MM.1S (cell line): Measurements from ENCODE around the gene GLCCI1.

ENCODE experiments used
- DNase-seq: peaks from one replicate; pipeline ENCODE4 v3.0.0-alpha.2; 2015
- H2AFZ ChIP-seq: fragments of 300-600 bp; sonication (generic); 2 replicates; pipeline ENCODE4 v1.6.0; 2016; ENCODE audit warnings: antibody characterized with exemption, low read length
- H3F3A ChIP-seq: fragments of 300-600 bp; sonication (generic); 2 replicates; pipeline ENCODE4 v1.6.1; 2016; ENCODE audit warnings: mild to moderate bottlenecking, antibody characterized with exemption, low read length, moderate library complexity, mixed read lengths; ENCODE audit not compliant: insufficient read depth
- H3K27ac ChIP-seq: fragments of 300-600 bp; sonication (generic); 2 replicates; pipeline ENCODE4 v1.5.1; 2016; ENCODE audit warnings: mild to moderate bottlenecking, low read length
- H3K27me3 ChIP-seq: fragments of 300-600 bp; sonication (generic); replicated peaks from 2 replicates; pipeline ENCODE4 v1.6.0; 2016; ENCODE audit warnings: low read length; ENCODE audit not compliant: insufficient read depth
- H3K36me3 ChIP-seq: fragments of 300-600 bp; sonication (generic); replicated peaks from 2 replicates; pipeline ENCODE4 v1.6.1; 2016; ENCODE audit warnings: mild to moderate bottlenecking, low read length, mixed read lengths; ENCODE audit not compliant: insufficient read depth
- H3K4me1 ChIP-seq: fragments of 300-600 bp; sonication (generic); 2 replicates; pipeline ENCODE4 v1.6.1; 2016; ENCODE audit warnings: low read length, mixed read lengths
- H3K4me2 ChIP-seq: fragments of 300-600 bp; sonication (generic); 2 replicates; pipeline ENCODE4 v1.6.0; 2016; ENCODE audit warnings: low read depth, low read length
- H3K4me3 ChIP-seq: fragments of 300-600 bp; sonication (generic); 2 replicates; pipeline ENCODE4 v1.5.1; 2016; ENCODE audit warnings: low read length, mixed read lengths
- H3K79me2 ChIP-seq: fragments of 300-600 bp; sonication (generic); 2 replicates; pipeline ENCODE4 v1.6.1; 2016; ENCODE audit warnings: mixed run types, low read length, mixed read lengths
- H3K9ac ChIP-seq: fragments of 300-600 bp; sonication (generic); 2 replicates; pipeline ENCODE4 v1.6.1; 2016; ENCODE audit warnings: low read length, mixed read lengths
- H3K9me2 ChIP-seq: fragments of 300-600 bp; sonication (generic); replicated peaks from 2 replicates; pipeline ENCODE4 v1.6.1; 2016; ENCODE audit warnings: mild to moderate bottlenecking, low read length, mixed read lengths; ENCODE audit not compliant: insufficient read depth
- H3K9me3 ChIP-seq: fragments of 300-600 bp; sonication (generic); replicated peaks from 2 replicates; pipeline ENCODE4 v1.6.1; 2016; ENCODE audit warnings: mild to moderate bottlenecking, low read length, mixed read lengths; ENCODE audit not compliant: insufficient read depth
- H4K20me1 ChIP-seq: fragments of 300-600 bp; sonication (generic); 2 replicates; pipeline ENCODE4 v1.6.1; 2016; ENCODE audit warnings: mild to moderate bottlenecking, low read length, moderate library complexity, mixed read lengths; ENCODE audit not compliant: insufficient read depth
- CTCF ChIP-seq: fragments of 300-600 bp; sonication (generic); IDR thresholded peaks from 2 replicates; pipeline ENCODE4 v1.5.1; 2016; ENCODE audit warnings: antibody characterized with exemption, low read length, mixed read lengths
- EZH2 ChIP-seq: fragments of 300-600 bp; sonication (generic); optimal IDR thresholded peaks from 2 replicates; pipeline ENCODE3; 2017; ENCODE audit warnings: low read depth, mild to moderate bottlenecking, antibody characterized with exemption, low read length, mixed read lengths
- EZH2phosphoT487 ChIP-seq: fragments of 300-600 bp; sonication (generic); IDR thresholded peaks from 2 replicates; pipeline ENCODE4 v1.6.1; 2018; ENCODE audit warnings: antibody characterized with exemption, low read length

Gene GLCCI1

GRCh38 chr7:8051998-8052397 is 83.4 kb downstream of the GLCCI1 start:
- Histone ChIP-seq H3K4me3 (no peak overlapping the region), H3K27ac (no peak overlapping the region; the same call in 1 of the 2 replicates), H2AFZ (no peak overlapping the region), H3K27me3 (no peaks in the 10 kb centered on the region), H3K9ac (no peak overlapping the region), H4K20me1 (no peaks in the 10 kb centered on the region), H3K36me3 (no peaks in the 10 kb centered on the region; the same call in 1 of the 2 replicates), H3K4me1 (peaks cover 5% of the 10 kb centered on the region; the same call in 1 of the 2 replicates), H3K79me2 (peaks cover 43% of the 10 kb centered on the region), H3K4me2 (no peak overlapping the region), H3K9me3 (no peaks in the 10 kb centered on the region), H3F3A (peaks cover 3% of the 10 kb centered on the region; the same call in 1 of the 2 replicates), H3K9me2 (no peaks in the 10 kb centered on the region)
- DNase-seq: peak; percentile 57
- TF ChIP-seq CTCF (no peak), EZH2phosphoT487 (no peak), EZH2 (no peak)

GRCh38 chr7:8052824-8053223 is 84.2 kb downstream of the GLCCI1 start:
- no peaks in the 10 kb centered on the region for H4K20me1 ChIP-seq
- no peaks in the 10 kb centered on the region; the same call in 1 of the 2 replicates for H3K36me3 ChIP-seq
- H3K9me2 ChIP-seq: no peaks in the 10 kb centered on the region
- no peak overlapping the region for H3K4me3 ChIP-seq
- H3F3A ChIP-seq: peaks cover 3% of the 10 kb centered on the region; the same call in 1 of the 2 replicates
- no peaks in the 10 kb centered on the region for H3K27me3 ChIP-seq
- TF ChIP-seq CTCF: no peak
- no peak for TF ChIP-seq EZH2phosphoT487
- no peak for TF ChIP-seq EZH2
- no peak for DNase-seq
- H3K79me2 ChIP-seq: peaks cover 42% of the 10 kb centered on the region
- no peak overlapping the region for H3K27ac ChIP-seq
- H3K4me2 ChIP-seq: no peak overlapping the region
- no peaks in the 10 kb centered on the region for H3K9me3 ChIP-seq
- no peak overlapping the region for H2AFZ ChIP-seq
- peaks cover 5% of the 10 kb centered on the region; the same call in 1 of the 2 replicates for H3K4me1 ChIP-seq
- H3K9ac ChIP-seq: no peak overlapping the region

GRCh38 chr7:8056439-8056838 is 87.8 kb downstream of the GLCCI1 start:
- Histone ChIP-seq H2AFZ (no peak overlapping the region), H3K4me3 (no peak overlapping the region), H3F3A (no peaks in the 10 kb centered on the region), H3K9ac (no peak overlapping the region), H3K4me1 (peaks cover 5% of the 10 kb centered on the region; the same call in 1 of the 2 replicates), H3K9me2 (no peaks in the 10 kb centered on the region), H3K27ac (no peak overlapping the region), H3K36me3 (no peaks in the 10 kb centered on the region; the same call in 1 of the 2 replicates), H4K20me1 (no peaks in the 10 kb centered on the region), H3K79me2 (peaks cover 36% of the 10 kb centered on the region), H3K27me3 (no peaks in the 10 kb centered on the region), H3K9me3 (no peaks in the 10 kb centered on the region), H3K4me2 (no peak overlapping the region)
- TF ChIP-seq EZH2phosphoT487 (no peak), CTCF (no peak), EZH2 (no peak)
- no peak for DNase-seq
